Measurements from ENCODE around the gene ROGDI.

- no peak for TF ChIP-seq POLR2A (IDR thresholded peaks at IDR 0.05)
- no peak for TF ChIP-seq CTCF (IDR thresholded peaks at IDR 0.05)
Observed at GRCh38 chr16:4748682-4749411, 53.6 kb downstream of the ROGDI start.

Data from adrenal gland (tissue), 5 donors.